Left ventricle myocardium superior (tissue), 1 donor: Measurements from ENCODE around the gene RSPH6A. TPM values are rescaled to one million over a fixed set of nuclear protein-coding genes. Genes with fewer than 3 reads are reported as not detected.
A peak's percentile ranks its signal among the peaks of the same experiment; 100 is the strongest.

Experiments
- ATAC-seq: fragments of 200-7000 bp; cut with Tn5 transposase; one replicate; pipeline ENCODE4 v1.9.1; 2020; ENCODE audit warnings: mild to moderate bottlenecking, moderate library complexity
- DNase-seq: peaks from one replicate; pipeline ENCODE4 v3.0.0-alpha.2; 2020
- intact Hi-C: fragments of 100-400 bp; cut with micrococcal nuclease; formaldehyde crosslinking; loops from one replicate; pipeline ENCODE4 v1.11.0; 2022
- long read RNA-seq: library from polyadenylated mRNA; unstranded; transcript quantifications from one replicate; pipeline ENCODE4 v2.0.0, GENCODE V29; 2021
- total RNA-seq: library from RNA; stranded (reverse); fragmentation: NEBNext Ultra II Directional; extraction: Animal tissue kit (Norgen Biotek cat#: 25700); gene quantifications from one replicate; pipeline ENCODE4 v1.2.1, GENCODE V29; 2021
- donor health status: DM: no; HTN: yes; CAD: no; lungs with severe emphysema.

Gene RSPH6A
- not detected for total RNA-seq
- long read RNA-seq = 0 reads

DNA sequence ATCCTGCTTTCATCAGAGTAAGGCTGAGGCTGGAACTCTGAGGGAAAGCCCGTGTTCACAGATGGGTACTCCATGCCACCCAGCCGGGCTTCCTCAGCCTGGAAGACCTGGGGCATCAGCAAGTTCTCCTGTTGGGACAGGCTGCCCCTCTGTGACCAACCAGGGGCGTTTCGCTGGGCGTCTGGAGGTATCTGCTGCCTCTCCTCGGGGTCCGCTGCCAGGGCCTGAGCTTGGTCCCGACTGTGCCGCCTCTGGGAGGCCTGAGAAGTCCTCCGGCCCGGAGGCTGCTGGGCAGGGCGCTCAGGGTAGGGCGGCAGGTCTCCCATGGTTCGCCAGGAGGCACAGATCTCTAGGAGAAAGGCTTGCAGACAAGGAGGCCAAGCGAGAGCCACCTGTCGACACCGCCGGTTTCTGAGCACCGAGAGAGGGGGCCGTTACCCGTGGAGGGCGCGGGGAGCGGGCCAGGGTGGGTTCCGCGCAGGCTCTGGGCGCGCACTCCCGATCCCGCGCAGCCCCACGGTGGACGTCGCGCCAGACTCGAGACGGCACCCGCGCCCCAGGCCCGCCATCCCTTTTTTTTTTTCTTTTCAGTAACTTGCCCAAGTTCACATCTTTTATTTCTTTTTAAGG is at the start of gene RSPH6A:
Gene RSPH6A (minus strand): TSS at position 458 of the 630 bp plus-strand sequence. CDS start 132 bp downstream, at position 326.
- peak; percentile 7 for ATAC-seq
- no peak for DNase-seq
- intact Hi-C loops = no loop called here

- ATAC-seq (no peak), DNase-seq (no peak)
- intact Hi-C loops = no loop called here
Observed at GRCh38 chr19:45864629-45865082, 49.5 kb upstream of the RSPH6A start.

DNA sequence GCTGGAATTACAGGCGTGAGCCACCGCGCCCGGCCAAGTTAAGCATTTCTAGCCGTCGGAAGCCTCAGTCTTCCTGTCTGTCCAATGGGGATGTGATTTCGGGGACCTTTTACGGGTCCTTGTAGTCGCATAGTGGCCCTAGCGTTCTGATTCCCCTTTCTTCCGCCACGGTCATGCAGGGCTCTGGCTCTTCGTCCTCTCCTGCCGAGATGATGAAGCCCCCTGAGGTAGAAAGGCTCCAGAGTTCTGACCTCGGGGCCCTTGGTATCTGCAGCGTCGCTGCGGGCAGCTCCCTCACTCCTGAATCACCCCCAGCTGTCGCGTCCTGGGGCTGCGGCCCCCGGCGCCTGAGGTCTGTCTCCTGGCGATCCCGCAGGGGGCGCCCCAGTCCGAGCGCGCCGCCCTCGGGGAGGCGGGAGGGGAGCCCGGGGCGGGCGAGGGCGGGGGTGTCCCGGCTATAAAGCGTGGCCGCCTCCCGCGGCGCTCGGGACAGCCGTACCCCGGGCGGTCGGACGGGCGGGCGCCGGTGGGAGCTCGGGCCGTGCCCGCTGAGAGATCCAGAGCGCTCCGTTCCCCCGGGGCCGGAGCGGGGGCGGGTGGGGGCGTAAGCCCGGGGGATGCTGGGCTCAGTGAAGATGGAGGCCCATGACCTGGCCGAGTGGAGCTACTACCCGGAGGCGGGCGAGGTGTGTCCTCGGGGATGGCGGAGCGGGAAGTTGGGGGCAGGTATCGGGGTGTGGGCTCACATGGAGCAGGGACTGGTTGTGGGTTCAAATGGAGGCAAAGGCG is 48.9 kb upstream of the RSPH6A start, which contains the start of gene FOXA3:
Gene FOXA3 (plus strand): TSS at position 487 of the 789 bp plus-strand sequence. CDS start 131 bp downstream, at position 618.
- ATAC-seq (peak; percentile 42), DNase-seq (peak; percentile 49)
- intact Hi-C loops = no loop called here

DNA sequence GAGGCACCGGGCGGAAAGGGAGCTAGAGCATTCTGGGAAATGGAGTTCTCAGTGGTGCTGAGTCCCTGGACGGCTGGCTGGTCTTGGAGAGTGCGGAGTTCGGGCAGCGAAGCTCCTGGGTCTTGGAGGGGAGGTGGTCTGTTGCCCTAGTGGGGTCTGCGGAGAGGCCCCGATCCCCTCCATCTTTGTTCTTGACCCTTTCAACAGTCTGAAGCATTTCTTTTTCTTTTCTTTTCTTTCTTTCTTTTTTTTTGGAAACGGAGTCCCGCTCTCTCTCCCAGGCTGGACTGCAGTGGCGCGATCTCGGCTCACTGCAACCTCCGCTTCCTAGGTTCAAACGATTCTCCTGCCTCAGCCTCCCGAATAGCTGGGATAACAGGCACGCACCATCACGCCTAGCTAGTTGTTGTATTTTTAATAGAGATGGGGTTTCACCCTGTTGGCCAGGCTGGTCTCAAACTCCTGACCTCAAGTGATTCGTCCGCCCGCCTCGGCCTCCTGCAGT is 48.3 kb upstream of the RSPH6A start:
- ATAC-seq (no peak), DNase-seq (no peak)
- intact Hi-C loops = no loop called here

DNA sequence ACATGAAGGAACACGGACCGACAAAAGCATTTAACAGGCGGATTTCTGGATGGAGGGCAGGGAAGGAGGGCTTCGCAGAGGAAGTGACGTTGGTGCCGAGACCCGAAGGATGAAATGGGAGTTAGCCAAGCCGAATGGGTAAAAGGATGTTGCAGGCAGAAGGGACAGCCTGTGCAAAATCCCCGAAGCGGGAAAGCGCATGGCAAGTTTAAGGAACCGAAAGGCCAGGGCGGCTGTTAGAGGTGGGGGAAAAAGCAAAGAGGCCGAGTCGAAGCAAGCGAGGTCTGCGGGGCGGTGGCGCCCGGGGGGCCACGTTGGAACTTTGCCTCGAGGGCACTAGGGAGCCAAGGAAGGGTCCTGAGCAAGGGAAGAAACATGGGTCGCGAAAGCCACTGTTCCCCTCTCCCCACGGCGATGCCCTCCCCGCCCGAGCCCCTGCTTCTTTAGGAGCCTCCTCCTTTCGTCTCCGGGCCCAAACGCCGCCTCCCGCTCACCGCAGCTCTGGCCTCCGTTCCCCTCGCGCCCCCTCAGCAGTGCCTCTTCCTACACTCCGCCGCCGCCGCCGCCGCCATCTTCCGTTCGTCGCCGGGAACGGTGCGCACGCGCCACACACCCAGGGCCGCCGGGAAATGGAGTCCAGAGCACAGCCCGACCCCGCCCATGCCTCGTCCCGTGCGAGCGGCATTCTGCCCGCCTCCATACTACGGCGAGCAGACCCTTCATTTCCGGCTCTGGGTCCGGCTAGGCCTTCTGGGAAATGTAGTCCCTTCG is 47.6 kb upstream of the RSPH6A start, which contains the start of gene SYMPK:
Gene SYMPK (minus strand): TSS at position 584 of the 771 bp plus-strand sequence. CDS start 8,652 bp downstream, outside the sequence.
- ATAC-seq (peak; percentile 99), DNase-seq (peak; percentile 99)
- intact Hi-C loops = no loop called here

GRCh38 chr19:45862271-45862563 is 47.1 kb upstream of the RSPH6A start:
- intact Hi-C loops = no loop called here
- ATAC-seq = peak; percentile 0
- DNase-seq = no peak

DNA sequence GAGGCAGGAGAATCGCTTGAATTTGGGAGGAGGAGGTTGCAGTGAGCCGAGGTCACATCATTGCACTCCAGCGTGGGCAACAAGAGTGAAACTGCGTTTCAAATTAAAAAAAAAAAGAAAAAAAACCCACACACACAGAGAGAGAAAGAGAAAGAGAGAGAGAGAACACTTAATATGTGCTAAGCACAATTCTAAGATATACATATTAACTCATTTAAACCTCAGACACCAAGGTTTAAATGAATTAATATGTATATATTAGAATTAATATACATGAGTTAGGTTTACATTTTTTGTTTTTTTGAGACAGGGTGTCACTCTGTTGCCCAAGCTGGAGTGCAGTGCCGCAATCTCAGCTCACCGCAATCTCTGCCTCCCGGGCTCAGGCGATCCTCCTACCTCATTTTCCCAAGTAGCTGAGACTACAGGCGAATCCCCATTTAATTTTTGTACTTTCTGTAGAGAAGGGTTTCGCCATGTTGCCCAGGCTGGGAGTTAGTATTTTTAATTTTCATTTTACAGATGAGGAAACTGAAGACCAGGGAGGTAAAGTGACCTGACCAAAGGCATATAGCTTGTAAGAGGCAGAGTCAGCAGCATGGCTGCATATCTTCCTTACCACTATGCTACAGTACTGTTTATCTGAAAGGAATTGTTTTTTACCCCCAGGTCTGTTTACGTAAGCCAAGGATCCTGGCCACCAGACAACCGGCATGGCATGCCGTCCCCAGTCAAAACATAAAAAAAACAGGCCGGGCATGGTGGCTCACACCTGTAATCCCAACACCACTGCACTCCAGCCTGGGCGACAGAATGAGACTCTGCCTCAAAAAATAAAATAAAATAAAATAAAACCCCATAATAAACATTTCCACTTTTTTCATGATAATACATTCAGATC is 45.5 kb upstream of the RSPH6A start:
- DNase-seq (no peak), ATAC-seq (no peak)
- intact Hi-C loops = no loop called here

DNA sequence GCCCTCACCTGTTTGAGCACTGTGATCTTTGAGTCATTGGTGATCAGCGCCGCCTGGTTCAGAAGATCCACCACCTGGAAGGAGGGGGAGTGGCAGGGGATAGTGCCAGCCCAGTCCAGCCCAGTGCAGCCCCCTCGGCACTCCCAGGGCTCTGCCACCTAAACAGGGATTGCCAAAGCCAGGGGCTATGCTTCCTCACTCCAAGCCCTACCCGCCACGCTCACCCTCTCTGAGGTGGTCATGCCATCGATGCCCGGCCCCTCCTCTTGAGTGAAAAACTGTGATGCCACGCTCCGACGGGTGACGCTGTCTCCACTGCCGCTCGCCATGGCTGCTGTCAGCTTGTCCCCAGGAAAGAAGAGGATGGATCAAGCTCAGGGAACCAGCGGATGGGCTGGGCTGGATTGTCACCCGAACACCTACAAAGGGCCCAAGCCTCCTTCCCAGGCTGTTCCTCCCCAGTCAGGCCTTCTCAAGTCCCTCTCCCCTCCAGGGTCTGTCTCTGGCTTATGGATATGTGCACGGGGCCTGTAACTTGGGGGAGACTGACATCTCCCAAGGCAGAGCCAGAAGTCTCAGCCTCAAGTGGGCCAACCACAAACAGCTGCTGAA is 39.2 kb upstream of the RSPH6A start:
- no peak for DNase-seq
- intact Hi-C loops = no loop called here
- no peak for ATAC-seq

DNA sequence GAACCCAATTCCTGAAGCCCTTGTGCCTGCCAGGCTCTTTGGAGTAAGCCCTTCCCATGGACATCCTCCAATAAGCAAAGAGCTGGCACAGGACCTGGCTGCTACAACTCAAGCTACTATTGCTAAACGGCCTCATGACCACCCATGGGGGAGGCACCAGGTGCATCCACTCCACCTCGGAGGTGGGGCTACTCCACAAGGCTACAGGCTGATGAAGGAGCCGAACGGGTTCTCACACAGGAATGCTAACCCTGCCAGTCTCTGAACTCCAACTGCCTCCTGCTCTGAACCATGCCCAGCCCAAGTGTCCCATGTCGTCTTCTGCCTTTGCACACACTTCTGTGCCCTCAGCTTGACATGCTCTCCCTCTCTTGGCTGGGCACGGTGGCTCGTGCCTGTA is 37.9 kb upstream of the RSPH6A start:
- ATAC-seq (no peak), DNase-seq (no peak)
- intact Hi-C loops = no loop called here

GRCh38 chr19:45852145-45852750 is 37.1 kb upstream of the RSPH6A start:
- ATAC-seq (no peak), DNase-seq (no peak)
- intact Hi-C loops = no loop called here

DNA sequence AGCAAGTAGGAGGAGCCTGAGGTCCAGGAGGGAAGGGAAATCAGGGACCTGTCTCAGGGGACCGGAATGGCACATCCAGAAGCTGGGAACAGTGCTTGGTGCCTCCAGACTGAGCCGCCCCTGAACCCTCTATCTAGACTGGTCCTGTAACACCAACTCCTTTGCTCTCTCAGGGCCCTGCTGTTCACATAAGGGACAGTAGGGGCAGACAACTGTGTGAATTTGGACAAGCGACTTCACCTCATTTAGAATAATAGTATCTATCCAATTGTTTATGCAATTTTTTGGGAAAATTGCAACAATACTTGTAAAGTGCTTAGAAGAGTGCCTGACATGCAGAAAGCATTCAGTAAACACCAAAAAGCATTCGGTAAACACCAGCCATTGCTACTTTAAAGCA is 33.8 kb upstream of the RSPH6A start:
- ATAC-seq (no peak), DNase-seq (no peak)
- intact Hi-C loops = no loop called here

DNA sequence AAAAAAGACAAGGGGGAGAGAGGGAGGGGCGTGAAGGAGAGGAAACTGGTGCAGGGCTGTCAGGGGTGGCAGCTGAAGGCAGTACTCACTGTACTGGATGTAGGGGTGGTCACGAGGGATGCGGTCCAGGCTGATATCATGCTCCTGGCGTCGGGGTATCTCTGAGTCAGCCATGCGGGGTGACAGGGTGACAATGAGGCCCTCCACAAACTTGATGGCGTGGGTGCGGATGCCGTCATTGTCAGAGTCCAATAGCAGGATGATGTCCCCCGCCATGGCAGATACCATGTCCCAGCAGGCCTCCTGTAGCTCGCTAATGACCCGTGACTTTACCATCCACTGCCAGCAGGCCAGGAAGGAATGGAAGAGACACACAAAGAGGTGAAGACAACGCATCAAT is 32.6 kb upstream of the RSPH6A start:
- intact Hi-C loops = no loop called here
- ATAC-seq (no peak), DNase-seq (no peak)

- intact Hi-C loops = no loop called here
- ATAC-seq (no peak), DNase-seq (no peak)
Observed at GRCh38 chr19:45842198-45842597, 27.1 kb upstream of the RSPH6A start.

- DNase-seq (no peak), ATAC-seq (no peak)
- intact Hi-C loops = no loop called here
Observed at GRCh38 chr19:45834970-45835369, 19.9 kb upstream of the RSPH6A start.

DNA sequence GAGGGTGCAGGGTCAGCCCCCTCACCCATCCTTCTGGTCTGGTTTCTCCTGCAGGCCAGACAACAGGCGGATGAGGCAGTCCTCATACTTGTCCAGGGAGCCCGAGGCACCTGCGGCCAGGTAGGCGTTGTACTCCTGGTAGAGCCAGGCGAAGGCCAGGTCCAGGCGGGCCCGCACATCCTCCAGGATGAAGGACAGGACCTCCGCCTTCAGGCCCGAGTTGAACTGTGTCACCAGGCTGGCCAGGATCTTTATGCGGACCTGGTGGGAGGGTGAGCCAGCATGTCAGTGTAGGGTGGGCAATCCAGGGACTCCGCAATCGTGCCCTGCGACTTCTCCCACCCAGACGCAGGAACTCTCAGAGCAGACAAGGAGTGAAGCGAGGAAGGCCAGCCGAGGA is 13.8 kb upstream of the RSPH6A start:
- intact Hi-C loops = no loop called here
- no peak for ATAC-seq
- no peak for DNase-seq

- ATAC-seq (no peak), DNase-seq (no peak)
- intact Hi-C loops = no loop called here
Observed at GRCh38 chr19:45828523-45828922, 13.4 kb upstream of the RSPH6A start.

DNA sequence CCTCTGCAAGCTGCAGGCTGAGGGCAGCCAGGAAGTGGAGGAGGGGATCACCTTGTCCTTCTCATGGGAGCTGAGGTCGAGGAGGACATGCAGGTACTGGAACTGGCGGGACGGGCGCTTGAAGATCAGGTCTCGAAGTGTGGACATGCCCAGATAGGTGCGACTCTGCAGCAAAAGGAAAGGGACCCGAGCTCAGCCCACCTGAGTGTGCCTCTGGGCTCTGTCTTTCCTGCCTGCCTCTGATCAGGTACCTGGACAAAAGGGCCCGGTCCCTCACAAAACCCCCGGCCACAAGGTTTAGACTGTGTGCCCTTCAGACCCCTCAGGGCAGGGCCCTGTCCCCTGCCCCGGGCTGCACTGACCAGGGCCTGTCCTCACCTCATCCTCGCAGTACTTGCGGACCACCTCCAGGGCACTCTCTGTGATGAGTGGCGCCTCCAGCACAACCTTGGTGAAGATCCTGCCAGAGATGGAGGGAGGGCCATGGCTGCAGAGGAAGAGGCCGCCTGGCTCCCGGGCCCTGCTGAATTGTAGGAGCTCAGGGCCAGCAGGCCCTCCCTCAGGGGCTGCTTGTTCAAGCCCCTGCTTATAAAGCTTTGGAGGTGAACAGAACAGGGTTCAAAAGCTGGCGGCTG is 12.5 kb upstream of the RSPH6A start:
- DNase-seq (no peak), ATAC-seq (no peak)
- intact Hi-C loops = no loop called here

DNA sequence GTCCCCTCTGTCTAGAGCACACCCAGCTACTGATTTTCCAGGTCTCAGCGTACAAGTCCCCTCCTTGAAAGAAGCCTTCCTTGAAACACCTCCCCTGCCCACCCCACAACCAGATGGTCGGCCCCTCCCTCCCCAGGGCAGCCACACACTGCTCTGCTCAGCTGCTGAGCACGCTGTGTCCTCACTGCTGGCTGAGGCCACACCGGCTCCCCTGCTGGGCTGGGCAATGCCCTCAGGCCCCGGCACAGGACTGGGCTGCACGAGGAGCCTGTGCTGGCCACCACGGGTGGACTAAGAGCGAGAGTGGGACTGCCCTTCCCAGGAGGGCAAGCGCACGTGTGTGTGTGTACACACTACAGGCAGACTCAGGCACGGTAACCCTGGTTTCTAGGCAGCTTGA is 11.8 kb upstream of the RSPH6A start:
- DNase-seq (no peak), ATAC-seq (no peak)
- intact Hi-C loops = no loop called here
